Pancreas (tissue), 10 donors: ENCODE data around the gene HSD17B4. TPM values are rescaled to one million over a fixed set of nuclear protein-coding genes. Genes with fewer than 3 reads are reported as not detected.

ENCODE experiments used
- ATAC-seq, 4 donors: fragments of 200-7000 bp; cut with Tn5 transposase; one replicate each; pipeline versions ENCODE4 v1.8.0 to v1.9.1; 2020; ENCODE audit warnings: mild to moderate bottlenecking in 4 of 4, moderate library complexity in 4 of 4
- DNase-seq, 6 donors: peaks; one replicate each; pipeline ENCODE4 v3.0.0-alpha.2; 2020
- FAIRE-seq: peaks from 2 replicates; lab custom pipeline; 2012; peaks lifted over from hg19 to GRCh38; lab: Jason Lieb, UNC
- H3K27ac ChIP-seq, 4 donors: fragments of 200-600 bp; sonication (generic); 1 replicate in 3 of 4; 2 replicates in 1 of 4; pipeline versions ENCODE4 v1.5.0 to v1.8.0; 2020
- H3K27me3 ChIP-seq, 4 donors: fragments of 200-600 bp; one replicate each; pipeline ENCODE4 v1.8.0; 2021
- H3K36me3 ChIP-seq, 3 donors: fragments of 200-600 bp; sonication (generic) in 1 of 3; one replicate each; pipeline versions ENCODE4 v1.5.0 to v1.8.0; 2020 to 2021
- H3K4me1 ChIP-seq, 3 donors: fragments of 200-600 bp; one replicate each; pipeline ENCODE4 v1.8.0; 2021
- H3K4me3 ChIP-seq, 4 donors: fragments of 200-600 bp; sonication (generic) in 2 of 4; one replicate each; pipeline versions ENCODE4 v1.5.0 to v1.8.0; 2020 to 2021
- H3K9me3 ChIP-seq, 4 donors: fragments of 200-600 bp; one replicate each; pipeline ENCODE4 v1.8.0; 2021
- WGBS, 2 donors: extraction: QIAGEN DNeasy Blood & Tissue Kit; methylation state at CpG; one replicate each; pipeline ENCODE4 v1.1.7; 2013; 5-methylcytosine and 5-hydroxymethylcytosine counted together
- intact Hi-C, 3 donors: fragments of 100-400 bp; cut with DNase I; formaldehyde crosslinking; loops; one replicate each; pipeline versions ENCODE4 v1.11.1 to v1.14.2; 2022
- polyA plus RNA-seq, 2 donors: library from polyadenylated mRNA; stranded (reverse); fragments of 200-250 nt; gene quantifications; one replicate each; pipeline ENCODE4 v1.2.3, GENCODE V29; 2013
- total RNA-seq, 6 donors: library from RNA; stranded (reverse); fragmentation: NEBNext Ultra II Directional in 4 of 6; extraction: Animal tissue kit (Norgen Biotek cat#: 25700) in 4 of 6; gene quantifications; one replicate each; pipeline versions ENCODE4 v1.2.1 to v1.2.4, GENCODE V29; 2021 to 2023
- TF ChIP-seq, protein P1 (sequence below), 4 donors: fragments of 200-600 bp; sonication (generic) in 3 of 4; IDR thresholded peaks; one replicate each; pipeline versions ENCODE4 v1.5.0 to v1.8.0; 2021; ENCODE audit warnings: antibody characterized with exemption in 4 of 4
- donor health status: healthy with polysubstance abuse.
- donor health status: DM: no; HTN: no; CAD: no; lungs with moderate emphysema.
- donor health status: DM: no; HTN: no; CAD: no.
- donor health status: control.
- donor health status: control.
- donor health status: Bipolar disorder and iron deficiency.
- donor health status: DM: yes; HTN: yes; CAD: no.
- donor health status: DM: no; HTN: no; CAD: no.
- donor health status: DM: no; HTN: no; CAD: no.
- donor health status: DM: yes; HTN: yes; CAD: no.

Gene HSD17B4
- total RNA-seq = 100 to 1,000 TPM; 122 to 152 (median 130) TPM
- 100 to 1,000 TPM; 120 to 133 TPM for polyA plus RNA-seq

DNA sequence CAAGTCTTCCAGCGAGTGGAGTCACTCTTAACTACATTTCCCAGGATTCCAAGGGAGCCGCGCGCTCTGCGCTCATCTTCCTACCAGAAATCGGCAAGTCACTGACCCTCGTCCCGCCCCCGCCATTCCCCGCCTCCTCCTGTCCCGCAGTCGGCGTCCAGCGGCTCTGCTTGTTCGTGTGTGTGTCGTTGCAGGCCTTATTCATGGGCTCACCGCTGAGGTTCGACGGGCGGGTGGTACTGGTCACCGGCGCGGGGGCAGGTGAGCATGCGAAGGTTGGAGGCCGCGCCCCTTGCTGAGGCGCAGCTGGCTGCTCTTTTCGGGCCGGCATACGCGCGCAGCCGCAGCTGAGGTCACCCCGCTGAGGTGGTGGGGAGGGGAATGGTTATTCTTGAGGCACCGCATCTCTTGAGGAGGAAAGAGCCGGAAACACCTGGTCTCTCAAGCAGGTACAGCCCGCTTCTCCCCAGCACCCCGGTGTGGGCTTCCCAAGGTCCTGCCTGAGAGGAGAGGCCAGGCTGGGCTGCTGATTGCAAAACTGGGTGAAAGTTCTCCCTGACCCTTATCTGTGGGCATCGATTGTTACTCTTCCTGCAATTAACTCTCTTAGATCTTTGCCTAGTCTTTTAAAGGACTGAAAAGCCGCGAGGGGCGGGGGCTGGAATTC lies at the start of gene HSD17B4:
TSS of gene HSD17B4 (plus strand) at position 125 of the 667 bp plus-strand sequence. CDS start at position 204, 79 bp downstream.
- WGBS, 2 donors = 0 to 1% methylated on average over 42 of the region's 42 CpGs
- ATAC-seq = peak; percentile 93 to 98 (median 96)
- peak; percentile 32 for FAIRE-seq

DNA sequence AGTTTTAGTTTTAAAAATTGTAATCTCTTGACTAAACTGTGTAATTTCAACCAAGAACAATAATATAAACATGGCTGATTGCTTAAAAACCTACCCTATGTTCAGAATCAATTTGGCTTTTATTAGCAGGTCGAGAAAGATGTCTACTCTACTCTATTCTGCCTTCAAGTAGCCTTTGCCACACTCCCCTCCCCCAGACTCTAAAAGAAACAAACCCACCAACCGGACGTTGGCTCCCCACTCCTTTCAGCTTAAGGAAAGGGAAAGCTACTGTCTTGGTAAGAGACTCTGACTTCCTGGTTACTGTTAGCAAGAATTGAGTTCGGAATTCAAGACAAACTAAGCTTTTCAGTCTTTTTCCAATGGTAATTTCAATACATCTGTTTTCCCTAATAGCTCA lies 49.7 kb upstream of the HSD17B4 start:
- TF ChIP-seq, protein P1, sequence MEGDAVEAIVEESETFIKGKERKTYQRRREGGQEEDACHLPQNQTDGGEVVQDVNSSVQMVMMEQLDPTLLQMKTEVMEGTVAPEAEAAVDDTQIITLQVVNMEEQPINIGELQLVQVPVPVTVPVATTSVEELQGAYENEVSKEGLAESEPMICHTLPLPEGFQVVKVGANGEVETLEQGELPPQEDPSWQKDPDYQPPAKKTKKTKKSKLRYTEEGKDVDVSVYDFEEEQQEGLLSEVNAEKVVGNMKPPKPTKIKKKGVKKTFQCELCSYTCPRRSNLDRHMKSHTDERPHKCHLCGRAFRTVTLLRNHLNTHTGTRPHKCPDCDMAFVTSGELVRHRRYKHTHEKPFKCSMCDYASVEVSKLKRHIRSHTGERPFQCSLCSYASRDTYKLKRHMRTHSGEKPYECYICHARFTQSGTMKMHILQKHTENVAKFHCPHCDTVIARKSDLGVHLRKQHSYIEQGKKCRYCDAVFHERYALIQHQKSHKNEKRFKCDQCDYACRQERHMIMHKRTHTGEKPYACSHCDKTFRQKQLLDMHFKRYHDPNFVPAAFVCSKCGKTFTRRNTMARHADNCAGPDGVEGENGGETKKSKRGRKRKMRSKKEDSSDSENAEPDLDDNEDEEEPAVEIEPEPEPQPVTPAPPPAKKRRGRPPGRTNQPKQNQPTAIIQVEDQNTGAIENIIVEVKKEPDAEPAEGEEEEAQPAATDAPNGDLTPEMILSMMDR (IDR thresholded peaks at IDR 0.05) = no peak
- no peak for FAIRE-seq
- 70 to 81% methylated on average over 4 of the region's 4 CpGs for WGBS, 2 donors
- Histone ChIP-seq H3K4me3 (no peak overlapping the region), H3K36me3 (no peaks in the 10 kb centered on the region), H3K9me3 (no peaks in the 10 kb centered on the region), H3K27me3 (no peaks in the 10 kb centered on the region), H3K4me1 (peaks cover 4 to 7% (median 7%) of the 10 kb centered on the region in 3 donors), H3K27ac (no peak overlapping the region)
- intact Hi-C loops = no loop called here
- DNase-seq = no peak
- ATAC-seq = no peak

More for the DNA sequence above, at the start of gene HSD17B4:
- Histone ChIP-seq H3K4me3 (peak within 1 kb of the TSS; percentile 57 to 74 (median 63)), H3K4me1 (peaks cover 0 to 10% (median 8%) of the 10 kb centered on the region in 3 donors), H3K9me3 (no peaks in the 10 kb centered on the region), H3K36me3 (no peaks in the 10 kb centered on the region), H3K27me3 (no peaks in the 10 kb centered on the region), H3K27ac (peak within 1 kb of the TSS; percentile 83 to 97 (median 94))
- TF ChIP-seq, protein P1 (IDR thresholded peaks at IDR 0.05) = no peak
- intact Hi-C loops = no loop called here
- peak; percentile 87 to 95 (median 91) for DNase-seq

DNA sequence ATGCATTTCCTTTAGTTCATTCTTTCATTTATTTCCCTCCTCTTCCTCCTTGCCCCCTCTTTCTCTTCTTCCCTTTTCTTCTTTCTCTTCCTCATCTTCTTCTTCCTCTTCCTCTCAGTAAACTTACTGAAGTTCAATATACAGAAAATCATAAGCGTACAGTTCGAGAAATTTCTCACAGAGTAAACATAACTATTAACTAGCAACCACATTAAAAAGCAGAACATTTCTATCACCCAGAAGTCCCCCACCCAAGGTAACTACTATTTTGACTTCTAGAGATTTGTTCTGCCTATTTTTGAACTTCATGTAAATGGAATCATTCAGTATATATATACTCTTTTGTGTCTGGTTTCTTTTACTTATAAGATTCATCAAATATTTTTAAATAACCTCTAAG lies 48.3 kb upstream of the HSD17B4 start:
- intact Hi-C loops = no loop called here
- ATAC-seq = no peak
- WGBS, 2 donors = 75 to 84% methylated on average over 2 of the region's 2 CpGs
- no peak for FAIRE-seq
- H3K27me3 ChIP-seq = no peaks in the 10 kb centered on the region
- no peaks in the 10 kb centered on the region for H3K9me3 ChIP-seq
- DNase-seq = no peak
- TF ChIP-seq, protein P1 (IDR thresholded peaks at IDR 0.05) = no peak
- H3K27ac ChIP-seq = no peak overlapping the region
- no peak overlapping the region for H3K4me3 ChIP-seq
- peaks cover 1 to 4% (median 3%) of the 10 kb centered on the region in 3 donors for H3K4me1 ChIP-seq
- H3K36me3 ChIP-seq = no peaks in the 10 kb centered on the region

GRCh38 chr5:119405419-119405818 lies 46.9 kb upstream of the HSD17B4 start:
- intact Hi-C loops = no loop called here
- Histone ChIP-seq H3K27me3 (no peaks in the 10 kb centered on the region), H3K36me3 (no peaks in the 10 kb centered on the region), H3K4me3 (no peak overlapping the region), H3K27ac (no peak overlapping the region), H3K4me1 (no peaks in the 10 kb centered on the region), H3K9me3 (no peaks in the 10 kb centered on the region)
- 51 to 70% methylated on average over 4 of the region's 4 CpGs for WGBS, 2 donors
- FAIRE-seq (no peak), DNase-seq (no peak), ATAC-seq (no peak)
- TF ChIP-seq, protein P1 (IDR thresholded peaks at IDR 0.05) = no peak

DNA sequence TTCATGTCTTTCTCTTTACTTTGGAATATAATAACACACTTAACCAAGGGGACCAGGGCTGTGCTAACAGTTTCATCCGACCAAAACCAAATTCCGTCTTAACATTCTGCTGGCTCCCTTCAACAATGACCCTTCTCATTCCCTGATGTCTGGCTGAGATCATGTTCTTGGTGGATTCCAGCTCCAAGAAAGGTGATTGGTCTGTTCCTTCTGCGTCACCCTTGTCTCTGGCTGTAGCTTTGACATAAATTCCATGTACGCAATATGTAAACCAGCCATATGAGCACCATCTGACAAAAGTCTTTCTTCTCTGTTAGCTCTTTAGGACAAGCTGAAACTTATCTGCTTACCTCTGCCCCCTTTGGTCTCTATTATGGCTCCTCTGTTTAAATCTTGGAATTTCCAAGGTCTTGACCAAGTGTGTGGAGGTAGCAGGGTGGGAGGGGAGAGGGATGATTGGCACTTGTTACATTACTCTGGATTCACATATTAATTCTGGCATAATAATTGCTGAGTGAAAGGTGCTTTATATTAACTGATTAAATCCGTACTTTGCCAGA lies 45.7 kb upstream of the HSD17B4 start:
- intact Hi-C loops = no loop called here
- TF ChIP-seq, protein P1 (IDR thresholded peaks at IDR 0.05) = no peak
- 87 to 90% methylated on average over 5 of the region's 5 CpGs for WGBS, 2 donors

More for the DNA sequence above, 45.7 kb upstream of the HSD17B4 start:
- H3K9me3 ChIP-seq = no peaks in the 10 kb centered on the region
- H3K4me1 ChIP-seq = peaks cover 0 to 3% (median 0%) of the 10 kb centered on the region in 3 donors
- no peak overlapping the region for H3K4me3 ChIP-seq
- no peaks in the 10 kb centered on the region for H3K36me3 ChIP-seq
- ATAC-seq = no peak
- H3K27me3 ChIP-seq = no peaks in the 10 kb centered on the region
- no peak for DNase-seq
- FAIRE-seq = no peak
- H3K27ac ChIP-seq = no peak overlapping the region
